COLO668 (cell line): ENCODE results near the gene RASGRP2.
"Not testable (repeated sequence)": the region's sequence is repeated elsewhere in the genome, so short reads cannot be mapped to it uniquely, and the experiment has no call there.

Experiments
- DNase-seq: peaks from one replicate; lab custom pipeline; 2025; ENCODE audit not compliant: unreplicated experiment; lab: John Stamatoyannopoulos, UW

The RASGRP2 gene

GRCh38 chr11:64720640-64721358 is 23.1 kb downstream of the RASGRP2 start:
- DNase-seq, result no peak

GRCh38 chr11:64720167-64720566 is 23.8 kb downstream of the RASGRP2 start:
- no peak for DNase-seq

GRCh38 chr11:64719406-64719805 is 24.5 kb downstream of the RASGRP2 start:
- no peak for DNase-seq

- no peak for DNase-seq
These were observed 25.2 kb downstream of the RASGRP2 start for GRCh38 chr11:64718780-64719124.

- DNase-seq, result no peak
These were observed 25.7 kb downstream of the RASGRP2 start for GRCh38 chr11:64718084-64718779.

- no peak for DNase-seq
These were observed 26.7 kb downstream of the RASGRP2 start for GRCh38 chr11:64717268-64717578.

- DNase-seq, result no peak
These were observed 27.3 kb downstream of the RASGRP2 start for GRCh38 chr11:64716473-64717267.

DNA sequence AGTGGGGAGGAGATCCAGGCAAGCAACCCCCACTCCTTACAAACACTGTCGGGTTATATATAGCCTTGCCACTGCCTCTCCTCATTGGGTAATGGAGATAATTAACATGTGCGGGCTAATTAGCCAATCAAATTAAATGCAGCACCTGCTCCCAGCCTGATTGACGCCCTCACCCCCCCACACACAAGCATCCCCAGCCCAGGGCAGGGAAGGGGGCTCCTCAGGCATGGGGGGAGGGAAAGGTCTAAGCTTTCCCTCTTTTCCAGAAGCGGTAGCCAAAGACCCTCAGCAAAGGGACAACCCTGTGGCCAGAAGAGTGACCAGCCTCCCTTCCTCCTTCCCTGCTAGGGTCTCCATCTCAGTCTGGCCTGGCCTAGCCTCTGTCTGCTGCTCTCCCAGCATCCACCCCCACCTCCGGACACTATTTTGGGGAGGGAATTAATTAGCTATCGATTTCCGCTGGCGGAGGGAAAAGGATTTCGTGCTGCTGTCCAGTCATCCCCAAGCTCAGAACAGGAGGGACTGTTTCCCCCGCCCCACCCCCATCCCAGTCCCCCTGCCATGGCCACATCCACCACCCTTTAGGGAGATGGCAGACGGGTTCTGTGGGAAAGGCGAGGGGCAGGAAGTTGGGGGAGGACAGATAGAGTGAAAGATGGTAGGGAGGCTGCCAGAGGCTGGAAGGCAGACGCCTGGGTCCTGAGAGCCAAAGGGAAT is 28.0 kb downstream of the RASGRP2 start:
- DNase-seq, result no peak

DNA sequence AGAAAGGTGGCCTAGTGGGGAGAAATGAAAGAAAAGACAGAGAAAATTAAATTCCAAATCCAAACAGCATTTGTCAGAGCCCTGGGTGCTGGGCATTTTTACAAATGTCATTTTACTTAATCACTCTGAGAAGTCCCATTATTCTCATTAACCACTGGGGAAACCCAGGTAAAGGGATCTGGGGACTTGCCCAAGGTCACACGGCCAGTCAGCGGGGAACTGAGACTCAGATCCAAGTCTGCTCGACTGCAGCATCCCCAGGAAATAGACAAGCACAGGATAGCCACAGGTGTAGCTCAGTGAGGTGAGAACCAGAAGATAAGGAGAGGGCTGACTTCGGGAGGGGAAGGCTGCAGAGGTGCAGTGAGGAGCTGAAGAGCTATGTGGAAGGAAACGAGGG is 28.8 kb downstream of the RASGRP2 start:
- DNase-seq, result no peak

- no peak for DNase-seq
These were observed 29.3 kb downstream of the RASGRP2 start for GRCh38 chr11:64714666-64715065.

GRCh38 chr11:64713781-64714363 is 30.1 kb downstream of the RASGRP2 start:
- DNase-seq, result peak; percentile 22

- DNase-seq, result peak; percentile 61
These were observed 30.8 kb downstream of the RASGRP2 start for GRCh38 chr11:64713016-64713707.

DNA sequence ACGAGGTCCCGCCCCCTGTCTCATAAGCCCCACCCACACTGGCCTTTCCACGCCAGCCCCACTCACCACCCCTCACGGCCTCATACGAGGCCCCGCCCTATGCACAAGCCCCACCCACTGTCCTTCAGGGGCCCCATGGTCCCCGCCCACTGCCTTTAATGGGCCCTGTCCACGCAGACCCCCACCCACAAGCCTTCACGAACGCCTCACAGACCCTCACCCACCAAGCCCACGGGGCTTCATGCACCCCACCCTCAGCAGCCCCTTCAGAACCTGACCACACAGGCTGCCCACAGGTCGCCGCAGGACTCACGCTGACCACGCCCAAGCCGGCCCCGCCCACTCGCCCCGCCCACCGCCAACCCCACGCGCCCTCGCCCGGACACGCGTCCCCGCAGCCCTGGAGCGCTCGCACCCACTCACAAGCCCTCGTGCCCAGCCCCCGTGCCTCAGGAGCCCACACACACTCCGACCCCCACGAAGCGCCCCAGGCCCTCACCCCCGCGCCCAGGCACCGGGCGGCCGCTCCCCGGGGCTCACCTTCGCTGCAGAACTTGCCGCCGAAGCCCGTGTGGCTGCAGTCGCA is 31.4 kb downstream of the RASGRP2 start:
- no peak for DNase-seq

DNA sequence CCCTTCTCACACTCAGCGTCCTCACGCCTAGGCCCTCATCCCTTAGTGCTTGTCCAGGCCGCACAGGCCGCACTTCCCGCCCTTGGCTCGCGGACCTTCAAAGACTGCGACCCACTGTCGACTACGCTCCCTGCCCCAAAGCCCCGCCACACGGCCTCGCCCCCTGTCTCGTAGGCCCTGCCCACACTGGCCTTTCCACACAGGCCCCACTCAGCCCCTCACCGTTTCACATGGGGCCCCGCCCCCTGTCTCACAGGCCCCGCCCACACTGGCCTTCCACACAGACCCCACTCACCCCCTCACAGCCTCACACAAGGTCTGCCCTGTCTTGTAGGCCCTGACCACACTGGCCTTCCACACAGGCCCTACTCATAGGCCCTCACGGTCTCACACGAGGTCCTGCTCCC is 32.0 kb downstream of the RASGRP2 start:
- no peak for DNase-seq

DNA sequence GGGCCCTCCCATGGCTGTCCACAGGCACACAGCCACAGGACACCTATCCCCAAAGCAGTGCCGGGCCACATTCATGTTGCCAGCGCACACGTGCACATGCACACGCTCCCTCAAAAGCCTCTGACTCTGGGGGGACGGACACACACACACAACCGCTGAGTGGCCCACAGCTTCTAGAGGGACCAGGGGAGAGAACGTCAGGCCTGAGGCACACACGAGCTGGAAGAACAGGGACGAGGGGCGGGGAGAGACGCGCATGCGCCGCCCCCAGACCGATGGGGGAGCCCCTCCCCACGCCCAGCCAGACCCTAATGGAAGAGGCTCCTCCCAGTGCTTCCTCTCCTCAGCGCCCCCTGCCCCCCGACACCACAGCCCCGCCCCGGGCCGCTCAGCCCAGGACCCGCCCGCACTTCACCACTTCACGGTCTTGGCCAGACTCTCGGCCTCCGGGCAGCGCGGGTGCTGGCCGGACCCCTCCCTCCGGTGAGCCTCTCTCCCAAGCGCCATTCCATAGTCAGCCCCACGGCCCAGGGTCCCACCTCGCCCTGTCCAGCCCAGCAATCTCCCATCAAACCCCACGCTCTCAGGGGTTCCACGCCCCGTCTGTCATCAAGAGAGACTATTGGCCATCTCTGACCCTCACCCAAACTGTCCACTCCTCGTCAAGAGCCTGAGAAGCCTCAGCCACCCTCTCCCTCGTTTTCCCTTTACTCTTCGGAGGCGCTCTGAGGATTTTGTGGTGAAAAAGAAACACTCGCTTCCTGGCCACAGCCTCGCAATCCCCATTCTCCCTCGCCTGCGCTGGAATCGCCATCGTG is 32.6 kb downstream of the RASGRP2 start:
- DNase-seq, result no peak

DNA sequence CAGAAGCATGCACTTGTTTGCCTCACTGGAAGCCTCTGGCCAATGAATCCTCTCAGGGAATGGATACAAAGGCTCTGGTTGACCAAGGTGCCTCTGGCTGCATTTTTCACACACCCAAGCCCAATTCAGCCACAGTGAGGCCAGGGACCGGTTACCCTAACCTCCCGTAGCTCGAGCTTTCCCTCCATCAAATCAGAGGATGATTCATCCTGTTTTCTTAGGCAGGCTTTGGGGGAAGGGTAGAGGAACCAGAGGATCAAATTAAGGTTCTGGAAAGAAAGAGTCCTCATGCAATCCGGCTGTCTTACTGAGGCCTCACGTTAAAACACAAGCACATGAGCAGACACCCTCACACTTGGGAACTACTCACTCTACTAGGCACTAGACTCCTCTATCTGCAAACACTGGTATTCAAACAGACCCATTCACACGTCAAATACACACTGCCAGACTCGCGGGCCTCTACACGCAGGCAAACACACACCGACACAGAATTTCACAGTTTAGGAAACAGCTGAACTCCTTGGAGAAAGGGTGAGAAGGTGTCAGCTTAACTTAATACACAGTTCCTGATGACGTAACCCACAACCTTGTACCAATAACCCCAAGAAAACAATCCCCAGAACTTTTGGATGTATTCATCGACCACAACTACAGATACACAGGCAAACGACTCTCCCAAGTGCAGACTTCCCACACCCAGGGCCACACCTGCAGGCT is 33.4 kb downstream of the RASGRP2 start:
- no peak for DNase-seq

- DNase-seq, result no peak
These were observed 38.4 kb downstream of the RASGRP2 start for GRCh38 chr11:64705501-64705900.

- no peak for DNase-seq
These were observed 40.9 kb downstream of the RASGRP2 start for GRCh38 chr11:64703048-64703447.

DNA sequence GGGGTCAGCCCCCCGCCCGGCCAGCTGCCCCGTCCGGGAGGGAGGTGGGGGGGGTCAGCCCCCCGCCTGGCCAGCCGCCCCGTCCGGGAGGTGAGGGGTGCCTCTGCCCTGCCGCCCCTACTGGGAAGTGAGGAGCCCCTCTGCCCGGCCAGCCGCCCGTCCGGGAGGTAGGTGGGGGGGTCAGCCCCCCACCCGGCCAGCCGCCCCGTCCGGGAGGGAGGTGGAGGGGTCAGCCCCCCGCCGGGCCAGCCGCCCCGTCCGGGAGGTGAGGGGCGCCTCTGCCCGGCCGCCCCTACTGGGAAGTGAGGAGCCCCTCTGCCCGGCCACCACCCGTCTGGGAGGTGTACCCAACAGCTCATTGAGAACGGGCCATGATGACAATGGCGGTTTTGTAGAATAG is 42.0 kb downstream of the RASGRP2 start:
- DNase-seq, result not testable (repeated sequence)
